ENCODE measurements around the gene ZNF557. TPM values are rescaled to one million over a fixed set of nuclear protein-coding genes. Genes with fewer than 3 reads are reported as not detected.

The ZNF557 gene
- total RNA-seq, 1 experiment from 2014 or later, result 3.9 TPM

DNA sequence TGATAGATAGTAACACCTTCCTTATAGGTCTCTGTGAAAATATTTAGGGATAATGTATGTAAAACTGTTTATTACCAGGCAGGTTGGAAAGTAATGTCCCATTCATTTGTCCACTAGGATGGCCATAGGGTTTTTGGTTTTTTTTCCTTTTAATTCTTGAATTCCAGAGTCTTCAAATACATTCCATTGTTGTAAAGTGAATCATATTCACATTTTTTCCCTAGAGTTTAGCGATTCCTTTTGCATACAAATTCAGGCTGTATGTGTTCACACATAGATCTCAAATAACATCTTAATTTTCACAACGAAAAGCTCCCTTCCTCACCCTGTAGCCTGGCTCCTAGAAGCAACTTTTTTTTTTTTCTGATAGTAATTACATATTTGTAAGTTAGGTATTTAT, 1.8 kb upstream of the ZNF557 start:
- H3K4me3 ChIP-seq, result no peak overlapping the region
- H3K27ac ChIP-seq, result no peak overlapping the region
- H3K79me2 ChIP-seq (ENCODE audit: low read depth), result peaks cover 12% of the 10 kb centered on the region
- H3F3A ChIP-seq (ENCODE audit: insufficient read depth, low read depth), result no peaks in the 10 kb centered on the region
- intact Hi-C loops (cut with micrococcal nuclease; ENCODE audit: unreplicated experiment), result no loop called here
- no peaks in the 10 kb centered on the region for H3K4me1 ChIP-seq (replicated peaks; ENCODE audit: insufficient read depth)
- CTCF ChIA-PET, result no interaction called here
- POLR2A ChIA-PET (ENCODE audit: unreplicated experiment), result no interaction called here
- no peaks in the 10 kb centered on the region for H3K27me3 ChIP-seq (ENCODE audit: insufficient read depth, low read depth)
- DNase-seq, result no peak
- TF ChIP-seq CTCF (conservative IDR thresholded peaks at IDR 0.05) (no peak), EZH2 (IDR thresholded peaks at IDR 0.05; ENCODE audit: low read depth) (no peak)
- no peaks in the 10 kb centered on the region for H3K9me3 ChIP-seq (ENCODE audit: insufficient read depth, low read depth)
- no peak overlapping the region for H3K4me2 ChIP-seq
- H3K9me2 ChIP-seq (ENCODE audit: insufficient read depth), result no peaks in the 10 kb centered on the region
- H2AFZ ChIP-seq, result no peak overlapping the region
- peaks cover 12% of the 10 kb centered on the region for H3K36me3 ChIP-seq (ENCODE audit: low read depth)
- H4K20me1 ChIP-seq (ENCODE audit: insufficient read depth), result no peaks in the 10 kb centered on the region
- no TSS peak for BruUV-seq (replicated peaks)

GRCh38 chr19:7068599-7068998, 904 bp upstream of the ZNF557 start:
- no peak for DNase-seq
- POLR2A ChIA-PET (ENCODE audit: unreplicated experiment), result interaction anchor here (0.6 to 0.8 kb wide), 2 partner anchors 538 to 542 kb away, joined by 4 to 15 read pairs; no protein-coding TSS in a partner anchor
- H2AFZ ChIP-seq, result no peak overlapping the region
- H3K79me2 ChIP-seq (ENCODE audit: low read depth), result peaks cover 12% of the 10 kb centered on the region
- intact Hi-C loops (cut with micrococcal nuclease; ENCODE audit: unreplicated experiment), result no loop called here
- H3K9me2 ChIP-seq (ENCODE audit: insufficient read depth), result no peaks in the 10 kb centered on the region
- no peaks in the 10 kb centered on the region for H4K20me1 ChIP-seq (ENCODE audit: insufficient read depth)
- BruUV-seq (replicated peaks), result no TSS peak
- H3K27me3 ChIP-seq (ENCODE audit: insufficient read depth, low read depth), result no peaks in the 10 kb centered on the region
- CTCF ChIA-PET, result no interaction called here
- H3K9me3 ChIP-seq (ENCODE audit: insufficient read depth, low read depth), result no peaks in the 10 kb centered on the region
- no peak overlapping the region for H3K27ac ChIP-seq
- H3K4me3 ChIP-seq, result no peak overlapping the region
- H3K4me1 ChIP-seq (replicated peaks; ENCODE audit: insufficient read depth), result no peaks in the 10 kb centered on the region
- no peaks in the 10 kb centered on the region for H3F3A ChIP-seq (ENCODE audit: insufficient read depth, low read depth)
- H3K36me3 ChIP-seq (ENCODE audit: low read depth), result peaks cover 13% of the 10 kb centered on the region
- H3K4me2 ChIP-seq, result peak overlapping the region; percentile 29; the same call in 1 of the 2 replicates
- TF ChIP-seq CTCF (conservative IDR thresholded peaks at IDR 0.05), result no peak
- no peak for TF ChIP-seq EZH2 (IDR thresholded peaks at IDR 0.05; ENCODE audit: low read depth)

GRCh38 chr19:7069904-7070226, 362 bp downstream of the ZNF557 start:
- CTCF ChIA-PET, result interaction anchor here (0.6 kb wide), 1 partner anchor 129 kb away, joined by 6 read pairs; no protein-coding TSS in a partner anchor
- H3K9me3 ChIP-seq (ENCODE audit: insufficient read depth, low read depth), result no peaks in the 10 kb centered on the region
- no peaks in the 10 kb centered on the region for H3K4me1 ChIP-seq (replicated peaks; ENCODE audit: insufficient read depth)
- TF ChIP-seq EZH2 (IDR thresholded peaks at IDR 0.05; ENCODE audit: low read depth) (no peak), CTCF (conservative IDR thresholded peaks at IDR 0.05) (no peak)
- H3K79me2 ChIP-seq (ENCODE audit: low read depth), result peaks cover 12% of the 10 kb centered on the region
- no peaks in the 10 kb centered on the region for H4K20me1 ChIP-seq (ENCODE audit: insufficient read depth)
- no TSS peak for BruUV-seq (replicated peaks)
- no peak for DNase-seq
- no peak overlapping the region for H3K27ac ChIP-seq
- peak overlapping the region; percentile 96 for H2AFZ ChIP-seq
- H3K9me2 ChIP-seq (ENCODE audit: insufficient read depth), result no peaks in the 10 kb centered on the region
- H3K27me3 ChIP-seq (ENCODE audit: insufficient read depth, low read depth), result no peaks in the 10 kb centered on the region
- intact Hi-C loops (cut with micrococcal nuclease; ENCODE audit: unreplicated experiment), result no loop called here
- H3K36me3 ChIP-seq (ENCODE audit: low read depth), result peaks cover 13% of the 10 kb centered on the region
- no peaks in the 10 kb centered on the region for H3F3A ChIP-seq (ENCODE audit: insufficient read depth, low read depth)
- peak overlapping the region; percentile 82 for H3K4me2 ChIP-seq
- peak overlapping the region; percentile 94 for H3K4me3 ChIP-seq
- POLR2A ChIA-PET (ENCODE audit: unreplicated experiment), result interaction anchor here (0.7 kb wide), 1 partner anchor 687 kb away, joined by 5 read pairs; no protein-coding TSS in a partner anchor

Measured in PC-9 (cell line).